GM10248 (cell line): ENCODE data around the gene TTC33.
"Not testable (repeated sequence)": the region's sequence is repeated elsewhere in the genome, so short reads cannot be mapped to it uniquely, and the experiment has no call there.

Source experiments
- CTCF ChIA-PET: fragments of 300-600 bp; sonication (Branson Sonifier 250); formaldehyde crosslinking; extraction: SDS; loops from one replicate; lab custom pipeline; 2021; ENCODE audit warnings: antibody characterized with exemption; lab: Yijun Ruan, JAX
- POLR2A ChIA-PET: fragments of 350-650 bp; sonication (Branson Sonifier 250); formaldehyde crosslinking; extraction: SDS; loops from one replicate; lab custom pipeline; 2020; ENCODE audit warnings: antibody characterized with exemption; lab: Yijun Ruan, JAX
- DNase-seq: peaks from one replicate; pipeline ENCODE4 v3.0.0; 2012; ENCODE audit errors: extremely low spot score
- TF ChIP-seq, protein P1 (sequence below): IDR thresholded peaks from 2 replicates; pipeline ENCODE4 v1.5.1; 2012; ENCODE audit warnings: mild to moderate bottlenecking, low read depth; ENCODE audit errors: extremely low read depth, missing control alignments, control extremely low read depth

TTC33 gene

DNA sequence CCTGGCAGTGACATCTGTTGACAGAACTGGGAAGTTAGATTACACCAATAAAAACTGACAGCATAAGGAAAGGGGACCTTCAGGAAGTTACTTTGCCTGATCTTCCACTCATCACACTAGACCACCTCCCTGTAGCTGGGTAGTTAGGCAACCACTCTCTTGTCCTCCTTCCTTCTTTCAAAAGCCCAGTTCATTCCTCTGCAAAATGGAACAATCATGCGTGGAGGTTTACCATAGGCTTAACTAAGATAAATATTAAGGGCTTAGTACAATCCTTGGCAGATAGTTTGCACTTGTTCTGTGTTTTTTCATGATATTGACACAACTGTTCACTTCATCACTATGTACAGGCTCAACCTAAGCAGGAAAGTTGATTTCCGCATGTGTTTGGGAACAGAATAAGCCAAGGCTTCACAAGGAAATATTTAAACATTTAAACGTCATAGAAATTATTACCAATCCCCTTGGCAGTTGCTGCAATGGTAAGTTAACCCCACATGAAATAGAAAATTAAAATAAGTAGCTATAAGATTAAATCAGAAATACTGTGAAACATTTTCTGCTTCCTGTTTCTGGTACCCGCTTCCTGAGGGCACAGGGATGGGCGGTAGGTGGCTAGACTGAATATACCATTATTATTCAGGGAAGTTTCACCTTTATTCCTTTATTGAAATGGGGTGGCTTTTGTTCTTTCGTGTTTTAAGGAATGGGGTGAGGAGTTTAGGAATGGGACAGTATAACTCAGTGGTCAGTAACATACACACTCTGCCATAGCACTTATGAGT lies 86.0 kb downstream of the TTC33 start:
- ChIA-PET CTCF (no interaction called here), POLR2A (no interaction called here)
- TF ChIP-seq, protein P1, sequence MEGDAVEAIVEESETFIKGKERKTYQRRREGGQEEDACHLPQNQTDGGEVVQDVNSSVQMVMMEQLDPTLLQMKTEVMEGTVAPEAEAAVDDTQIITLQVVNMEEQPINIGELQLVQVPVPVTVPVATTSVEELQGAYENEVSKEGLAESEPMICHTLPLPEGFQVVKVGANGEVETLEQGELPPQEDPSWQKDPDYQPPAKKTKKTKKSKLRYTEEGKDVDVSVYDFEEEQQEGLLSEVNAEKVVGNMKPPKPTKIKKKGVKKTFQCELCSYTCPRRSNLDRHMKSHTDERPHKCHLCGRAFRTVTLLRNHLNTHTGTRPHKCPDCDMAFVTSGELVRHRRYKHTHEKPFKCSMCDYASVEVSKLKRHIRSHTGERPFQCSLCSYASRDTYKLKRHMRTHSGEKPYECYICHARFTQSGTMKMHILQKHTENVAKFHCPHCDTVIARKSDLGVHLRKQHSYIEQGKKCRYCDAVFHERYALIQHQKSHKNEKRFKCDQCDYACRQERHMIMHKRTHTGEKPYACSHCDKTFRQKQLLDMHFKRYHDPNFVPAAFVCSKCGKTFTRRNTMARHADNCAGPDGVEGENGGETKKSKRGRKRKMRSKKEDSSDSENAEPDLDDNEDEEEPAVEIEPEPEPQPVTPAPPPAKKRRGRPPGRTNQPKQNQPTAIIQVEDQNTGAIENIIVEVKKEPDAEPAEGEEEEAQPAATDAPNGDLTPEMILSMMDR = no peak
- DNase-seq = no peak

GRCh38 chr5:40667161-40667663 lies 88.5 kb downstream of the TTC33 start:
- TF ChIP-seq, protein P1 = no peak
- no peak for DNase-seq
- POLR2A ChIA-PET = no interaction called here
- CTCF ChIA-PET = no interaction called here

DNA sequence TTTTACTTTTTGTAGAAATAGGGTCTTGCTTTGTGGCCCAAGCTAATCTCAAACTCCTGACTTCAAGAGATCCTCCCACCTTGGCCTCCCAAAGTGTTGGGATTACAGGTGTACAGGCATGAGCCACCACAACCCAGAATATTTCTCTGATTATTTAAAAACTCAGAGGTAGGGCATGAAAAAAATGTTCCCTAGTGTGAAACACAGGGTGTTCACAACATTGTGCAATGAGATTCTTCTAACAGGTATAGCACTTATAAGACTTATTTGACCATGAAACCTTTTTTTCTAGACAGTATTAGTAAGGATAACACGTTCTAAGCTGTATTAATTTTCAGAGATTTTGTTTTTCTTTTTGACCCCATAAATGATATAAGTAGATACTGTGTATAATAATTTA lies 89.1 kb downstream of the TTC33 start:
- POLR2A ChIA-PET = no interaction called here
- TF ChIP-seq, protein P1 = no peak
- DNase-seq = no peak
- CTCF ChIA-PET = interaction anchor here (1.3 to 1.8 kb wide), 3 partner anchors 9 to 19 kb away, joined by 3 to 5 read pairs (median 4); no protein-coding TSS in a partner anchor

GRCh38 chr5:40665635-40666298 lies 90.0 kb downstream of the TTC33 start:
- CTCF ChIA-PET = interaction anchor here (1.2 to 1.8 kb wide), 4 partner anchors 8 to 23 kb away, joined by 3 to 5 read pairs (median 4); no protein-coding TSS in a partner anchor
- DNase-seq = no peak
- TF ChIP-seq, protein P1 = no peak
- POLR2A ChIA-PET = no interaction called here

DNA sequence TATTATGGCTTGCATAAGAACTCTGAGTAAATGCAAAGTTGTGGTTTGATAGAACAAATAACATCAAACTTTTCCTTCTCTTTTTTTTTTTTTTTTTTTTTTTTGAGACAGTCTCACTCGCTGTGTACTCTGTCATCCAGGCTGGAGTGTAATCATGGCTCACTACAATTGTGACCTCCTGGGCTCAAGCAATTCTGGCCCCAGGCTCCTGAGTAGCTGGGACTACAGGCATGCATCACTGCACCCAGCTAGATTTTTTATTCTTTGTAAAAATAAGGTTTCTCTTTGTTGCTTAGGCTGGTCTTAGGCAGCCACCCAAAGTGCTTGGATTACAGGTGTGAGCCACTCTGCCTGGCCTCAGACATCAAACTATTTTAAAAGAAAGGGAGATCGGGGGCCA lies 95.0 kb downstream of the TTC33 start:
- TF ChIP-seq, protein P1 = no peak
- DNase-seq = no peak
- ChIA-PET POLR2A (no interaction called here), CTCF (no interaction called here)

- ChIA-PET CTCF (interaction anchor here (0.8 kb wide), 1 partner anchor 9 kb away, joined by 3 read pairs; no protein-coding TSS in a partner anchor), POLR2A (no interaction called here)
- no peak for DNase-seq
- TF ChIP-seq, protein P1 = no peak
Observed at GRCh38 chr5:40656766-40657165, 99.0 kb downstream of the TTC33 start.

DNA sequence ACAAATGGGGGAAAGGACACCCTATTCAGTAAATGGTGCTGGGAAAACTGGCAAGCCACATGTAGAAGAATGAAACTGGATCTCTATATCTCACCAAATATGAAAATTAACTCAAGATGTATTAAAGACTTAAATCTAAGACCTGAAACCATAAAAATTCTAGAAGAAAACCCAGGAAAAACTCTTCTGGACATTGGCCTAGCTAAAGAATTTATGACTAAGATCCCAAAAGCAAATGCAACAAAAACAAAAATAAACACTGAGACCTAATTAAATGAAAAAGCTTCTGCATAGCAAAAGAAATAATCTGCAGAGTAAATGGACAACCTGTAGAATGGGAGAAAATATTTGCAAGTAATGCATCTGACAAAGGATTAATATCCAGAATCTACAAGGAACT lies 99.7 kb downstream of the TTC33 start:
- POLR2A ChIA-PET, DNase-seq: not testable (repeated sequence)
- CTCF ChIA-PET = interaction anchor here (1.7 kb wide), 1 partner anchor 9 kb away, joined by 4 read pairs; no protein-coding TSS in a partner anchor
